Measurements from ENCODE around the gene GPER1. TPM values are rescaled to one million over a fixed set of nuclear protein-coding genes. Genes with fewer than 3 reads are reported as not detected.
"Not testable (repeated sequence)": the region's sequence is repeated elsewhere in the genome, so short reads cannot be mapped to it uniquely, and the experiment has no call there.

Gene GPER1
- total RNA-seq, 1 experiment from 2014 or later: not detected

DNA sequence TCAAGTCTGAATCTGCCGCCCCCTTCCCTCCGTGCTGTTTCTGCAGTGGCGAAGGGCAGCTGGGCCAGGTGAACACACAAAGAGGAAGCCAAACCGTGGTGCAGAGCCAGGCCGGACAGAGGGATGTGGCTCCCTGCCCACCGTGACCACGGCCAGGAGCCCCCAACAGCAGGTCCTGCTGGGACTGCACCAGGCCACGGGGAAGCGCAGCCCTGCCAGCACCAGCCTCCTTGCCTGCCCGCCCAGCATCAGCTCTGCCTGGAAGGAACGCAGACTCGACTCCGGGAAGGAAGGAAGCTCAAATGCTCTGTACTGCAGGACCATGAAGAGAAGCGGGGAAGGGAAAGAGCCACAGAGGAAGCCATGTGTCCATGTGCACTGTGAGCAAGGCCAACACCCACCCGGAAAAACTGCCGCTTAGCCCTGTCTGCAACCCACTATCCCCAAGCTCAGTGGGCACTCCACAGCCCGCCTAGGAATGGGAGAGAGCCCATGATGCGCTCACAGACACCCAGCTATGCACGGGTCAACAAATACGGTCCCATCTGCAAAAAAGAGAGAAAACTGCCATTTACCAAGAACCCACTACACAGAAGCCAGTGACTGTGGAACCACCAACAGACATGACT is 19.0 kb downstream of the GPER1 start:
- Histone ChIP-seq H3K4me3 (no peak overlapping the region), H3K4me1 (peaks cover 9% of the 10 kb centered on the region), H3K9me3 (replicated peaks) (no peaks in the 10 kb centered on the region), H3K36me3 (no peaks in the 10 kb centered on the region), H3K27me3 (no peaks in the 10 kb centered on the region), H3K27ac (no peak overlapping the region)
- DNase-seq: no peak

DNA sequence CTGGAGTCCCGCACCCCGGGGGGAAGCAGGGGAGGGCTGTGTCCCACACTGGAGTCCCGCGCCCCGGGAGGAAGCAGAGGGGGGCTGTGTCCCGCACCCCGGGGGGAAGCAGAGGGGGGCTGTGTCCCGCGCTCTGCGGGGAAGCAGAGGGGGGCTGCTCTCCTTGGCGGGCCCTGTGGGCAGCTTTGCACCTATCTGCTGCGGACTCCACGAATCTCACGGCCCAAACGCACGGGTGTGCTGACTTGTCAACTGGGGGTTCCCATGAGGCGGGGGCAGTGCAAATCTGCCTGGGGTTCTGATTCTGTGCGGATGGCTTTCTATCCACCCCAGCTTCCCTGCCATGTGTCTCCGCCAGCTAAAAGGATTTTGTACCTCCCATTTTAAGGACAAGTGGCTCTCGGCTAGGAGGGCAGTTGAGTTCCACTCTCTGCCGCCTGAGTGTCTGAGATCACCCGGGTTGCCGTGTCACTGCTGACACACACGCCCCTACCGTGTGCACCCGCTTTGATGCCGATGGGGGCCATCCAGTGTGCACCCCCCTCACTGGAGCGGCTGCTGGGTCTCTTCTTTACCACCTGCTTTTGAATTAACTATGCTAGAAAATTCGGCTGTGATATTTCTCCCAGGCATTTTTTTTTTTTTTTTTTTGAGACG is 20.5 kb downstream of the GPER1 start:
- no peaks in the 10 kb centered on the region for H3K9me3 ChIP-seq (replicated peaks)
- H3K27ac ChIP-seq: no peak overlapping the region
- peaks cover 9% of the 10 kb centered on the region for H3K4me1 ChIP-seq
- no peak overlapping the region for H3K4me3 ChIP-seq
- H3K36me3 ChIP-seq: no peaks in the 10 kb centered on the region
- no peaks in the 10 kb centered on the region for H3K27me3 ChIP-seq
- DNase-seq: no peak

DNA sequence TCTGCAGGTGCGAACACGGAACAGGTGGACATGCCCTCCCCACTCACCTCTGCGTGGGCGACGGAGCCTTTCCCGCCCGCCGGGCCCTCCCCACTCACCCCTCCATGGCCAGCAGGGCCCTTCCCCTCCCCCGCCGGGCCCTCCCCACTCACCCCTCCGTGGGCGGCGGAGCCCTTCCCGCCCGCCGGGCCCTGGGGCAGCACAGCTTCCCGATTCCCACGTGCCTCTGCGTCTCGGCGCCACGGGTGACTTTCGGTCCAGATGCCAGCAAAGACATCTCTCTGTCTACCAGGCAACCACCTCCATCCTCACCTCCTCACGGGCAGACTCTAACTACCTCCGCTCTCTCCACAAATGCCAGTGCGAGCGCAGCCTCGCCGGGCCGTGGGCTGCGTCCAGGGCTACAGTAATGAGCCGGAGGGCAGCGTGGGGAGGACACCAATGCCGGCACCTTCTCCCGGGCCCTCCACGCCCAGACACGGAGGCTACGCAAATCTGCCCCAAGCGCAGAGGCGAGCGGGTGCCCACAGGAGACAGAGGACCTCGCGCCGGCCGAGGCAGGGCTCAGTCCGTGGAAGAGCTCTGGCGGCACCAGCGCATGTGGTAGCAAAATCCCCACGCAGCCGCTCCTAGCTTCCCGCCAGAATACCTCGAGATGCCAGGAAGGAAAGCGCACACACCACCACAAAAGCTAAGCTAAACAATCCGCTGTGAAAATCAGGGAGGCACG is 21.8 kb downstream of the GPER1 start:
- DNase-seq: no peak
- Histone ChIP-seq H3K27me3 (no peaks in the 10 kb centered on the region), H3K36me3 (no peaks in the 10 kb centered on the region), H3K9me3 (replicated peaks) (no peaks in the 10 kb centered on the region), H3K4me1 (peaks cover 6% of the 10 kb centered on the region), H3K27ac (no peak overlapping the region), H3K4me3 (no peak overlapping the region)

DNA sequence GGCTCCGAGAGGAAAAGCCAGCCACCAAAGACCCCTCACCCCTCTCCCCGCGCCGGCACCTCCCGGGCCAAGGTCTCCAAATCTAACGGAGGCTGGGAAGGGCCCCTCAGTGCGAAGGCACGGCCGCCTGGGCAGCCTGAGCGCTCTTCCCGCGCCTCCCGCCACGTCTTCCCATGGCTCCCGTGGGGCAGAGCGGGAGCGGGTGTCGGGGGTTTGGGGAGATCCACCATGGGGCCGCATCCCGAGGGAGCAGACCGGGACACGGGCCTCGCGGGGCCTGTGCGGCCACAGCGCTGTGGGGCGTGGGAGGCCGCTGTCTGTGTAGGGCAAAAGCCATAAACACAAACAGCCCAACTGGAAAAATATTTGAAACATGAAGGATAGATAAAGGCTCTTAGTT is 22.4 kb downstream of the GPER1 start:
- Histone ChIP-seq H3K36me3 (no peaks in the 10 kb centered on the region), H3K4me1 (peaks cover 5% of the 10 kb centered on the region), H3K27ac (no peak overlapping the region), H3K4me3 (no peak overlapping the region), H3K27me3 (no peaks in the 10 kb centered on the region), H3K9me3 (replicated peaks) (no peaks in the 10 kb centered on the region)
- DNase-seq: no peak

DNA sequence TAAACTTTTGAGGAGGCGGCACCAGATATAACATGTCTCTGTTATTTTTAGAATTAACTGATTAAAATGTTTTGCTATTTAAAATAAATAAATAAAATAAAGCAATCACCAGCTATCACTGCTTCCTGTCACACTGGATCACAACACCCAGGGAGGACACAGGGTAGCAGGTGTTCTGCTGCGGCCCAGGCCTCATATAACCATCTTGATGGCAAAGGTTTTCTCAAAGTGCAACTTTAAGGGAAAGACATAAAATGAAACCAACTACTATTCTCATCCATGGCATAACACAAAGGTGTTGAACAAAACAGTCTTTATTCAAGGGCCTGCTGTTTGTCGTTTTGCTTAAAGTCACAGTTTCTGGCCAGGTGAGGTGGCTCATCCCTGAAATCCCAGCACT is 23.2 kb downstream of the GPER1 start:
- no peaks in the 10 kb centered on the region for H3K9me3 ChIP-seq (replicated peaks)
- no peak for DNase-seq
- no peaks in the 10 kb centered on the region for H3K27me3 ChIP-seq
- H3K27ac ChIP-seq: no peak overlapping the region
- no peak overlapping the region for H3K4me3 ChIP-seq
- H3K4me1 ChIP-seq: peaks cover 3% of the 10 kb centered on the region
- H3K36me3 ChIP-seq: no peaks in the 10 kb centered on the region

DNA sequence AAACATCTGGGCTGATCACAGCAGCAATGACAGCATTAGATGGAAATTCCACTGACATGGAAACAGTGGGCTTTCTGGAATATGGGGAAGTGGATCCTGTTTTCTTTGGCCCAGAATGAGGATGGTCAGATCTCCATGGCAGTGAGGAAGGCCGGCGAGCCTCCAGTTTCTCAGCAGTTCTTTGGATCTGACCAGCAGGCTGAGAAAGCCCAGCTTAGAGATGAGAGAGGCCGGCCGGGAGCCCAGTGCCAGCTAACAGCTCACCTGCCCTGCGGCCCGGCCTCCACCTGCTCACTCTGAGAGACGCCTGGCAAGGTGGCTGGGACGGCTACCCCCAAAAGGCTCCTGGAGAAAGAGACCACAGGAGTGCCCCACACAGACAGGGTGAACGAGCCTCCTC is 24.2 kb downstream of the GPER1 start:
- no peak for DNase-seq
- H3K27ac ChIP-seq: no peak overlapping the region
- no peaks in the 10 kb centered on the region for H3K4me1 ChIP-seq
- H3K4me3 ChIP-seq: no peak overlapping the region
- H3K36me3 ChIP-seq: no peaks in the 10 kb centered on the region
- H3K27me3 ChIP-seq: no peaks in the 10 kb centered on the region
- H3K9me3 ChIP-seq (replicated peaks): no peaks in the 10 kb centered on the region

DNA sequence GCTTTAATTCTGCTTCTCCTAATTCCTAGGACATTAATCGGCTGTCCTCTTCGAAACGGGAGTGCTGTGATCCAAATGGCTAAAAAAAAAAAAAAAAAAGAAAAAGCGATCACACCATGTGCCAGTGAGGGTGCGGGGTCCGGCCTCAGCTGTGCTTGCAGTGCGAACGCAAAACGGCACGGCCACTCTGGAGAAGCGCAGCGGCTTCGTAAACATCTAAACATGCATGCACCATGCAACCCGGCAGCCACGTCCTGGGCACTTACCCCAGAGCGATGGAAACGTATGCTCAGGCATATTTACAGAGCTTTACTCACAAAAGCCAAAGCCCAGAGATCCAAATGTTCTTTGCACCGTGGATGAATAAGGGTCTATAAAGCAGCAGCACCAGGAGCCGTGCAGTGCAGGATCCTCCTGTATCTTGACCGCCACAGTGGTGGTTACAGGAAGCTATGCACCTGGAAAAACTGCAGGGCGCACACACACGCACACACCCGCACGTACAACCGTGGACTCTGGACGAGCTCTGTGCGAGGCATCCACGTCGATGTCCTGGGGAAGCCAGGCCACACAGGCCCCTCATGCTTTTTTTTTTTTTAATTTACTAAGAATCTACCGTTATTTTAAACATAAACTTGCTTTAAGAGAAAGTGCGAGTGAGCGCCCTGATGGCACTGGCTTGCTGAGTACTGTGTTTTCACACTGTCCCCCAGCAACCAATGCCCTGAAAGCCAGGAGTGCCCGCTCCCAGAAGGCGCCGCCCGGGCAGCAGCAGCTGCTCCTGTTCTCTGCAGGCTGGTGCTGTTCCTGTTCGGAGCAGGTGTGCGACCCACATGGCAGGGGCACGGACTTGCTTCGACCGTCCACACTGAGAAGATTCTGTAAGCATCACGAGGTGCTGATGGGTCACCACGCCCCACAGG is 25.0 kb downstream of the GPER1 start:
- Histone ChIP-seq H3K27me3 (no peaks in the 10 kb centered on the region), H3K36me3 (no peaks in the 10 kb centered on the region), H3K4me1 (no peaks in the 10 kb centered on the region), H3K4me3 (no peak overlapping the region), H3K27ac (no peak overlapping the region), H3K9me3 (replicated peaks) (no peaks in the 10 kb centered on the region)
- no peak for DNase-seq

DNA sequence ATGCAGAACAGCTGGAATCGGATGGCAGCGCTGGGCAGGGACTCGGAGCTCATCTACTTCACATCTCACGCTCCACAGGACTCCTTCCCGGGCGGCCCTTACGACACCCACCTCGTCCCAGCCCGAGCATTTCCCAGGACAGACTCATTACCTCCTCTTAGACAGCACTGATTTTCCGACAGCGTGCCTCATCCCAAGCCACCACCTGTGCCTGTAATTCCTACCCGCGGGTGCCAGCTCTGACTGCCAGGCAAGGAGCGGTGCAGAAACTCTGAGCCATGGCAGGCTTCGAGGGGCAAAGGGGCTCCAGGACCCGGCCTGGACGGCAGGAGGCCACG is 25.6 kb downstream of the GPER1 start:
- Histone ChIP-seq H3K27ac (no peak overlapping the region), H3K4me1 (no peaks in the 10 kb centered on the region), H3K27me3 (no peaks in the 10 kb centered on the region), H3K36me3 (no peaks in the 10 kb centered on the region), H3K9me3 (replicated peaks) (no peaks in the 10 kb centered on the region), H3K4me3 (no peak overlapping the region)
- no peak for DNase-seq

DNA sequence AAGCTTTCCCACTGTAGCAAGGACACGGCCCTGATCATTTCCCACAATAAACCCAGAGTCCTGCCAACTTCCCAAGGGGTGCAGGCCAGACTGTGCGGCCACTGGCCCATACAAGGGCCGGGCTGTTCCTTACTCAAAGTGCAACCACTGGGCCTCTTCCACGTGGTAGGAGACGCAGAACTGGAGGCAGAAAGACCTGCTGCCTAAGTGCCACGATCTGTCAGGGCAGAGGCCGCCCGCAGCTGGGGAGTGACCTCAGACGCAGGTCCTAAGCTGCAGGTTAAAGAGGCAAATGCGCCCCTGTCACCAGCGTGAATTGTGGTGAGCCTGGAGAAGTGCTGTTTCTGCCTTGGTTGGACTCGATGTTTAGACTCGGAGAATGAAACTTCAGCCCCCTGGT is 26.2 kb downstream of the GPER1 start:
- Histone ChIP-seq H3K27ac (no peak overlapping the region), H3K9me3 (replicated peaks) (no peaks in the 10 kb centered on the region), H3K36me3 (no peaks in the 10 kb centered on the region), H3K4me3 (no peak overlapping the region), H3K4me1 (no peaks in the 10 kb centered on the region), H3K27me3 (no peaks in the 10 kb centered on the region)
- DNase-seq: no peak

DNA sequence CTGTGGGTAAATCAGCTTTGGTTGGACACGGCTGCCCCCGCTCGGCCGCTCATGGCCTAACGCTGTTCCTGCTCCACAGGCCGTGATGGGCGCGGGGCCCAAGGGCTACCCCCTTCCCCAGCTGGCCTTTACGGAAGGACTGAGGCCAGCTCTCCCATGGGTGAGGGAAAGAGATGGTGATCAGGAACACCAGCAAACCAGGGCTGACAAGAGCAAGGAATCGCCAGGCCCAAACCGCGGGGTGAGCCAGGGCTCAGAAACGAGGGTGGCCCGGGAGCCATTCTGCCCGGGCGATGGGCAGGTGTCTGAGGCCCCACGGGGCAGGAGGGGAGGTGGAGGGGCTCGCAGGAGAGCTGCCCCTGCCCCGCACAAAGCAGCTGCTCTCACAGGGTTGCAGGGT is 26.6 kb downstream of the GPER1 start:
- H3K27ac ChIP-seq: no peak overlapping the region
- no peak overlapping the region for H3K4me3 ChIP-seq
- H3K36me3 ChIP-seq: no peaks in the 10 kb centered on the region
- H3K27me3 ChIP-seq: no peaks in the 10 kb centered on the region
- DNase-seq: no peak
- H3K4me1 ChIP-seq: no peaks in the 10 kb centered on the region
- H3K9me3 ChIP-seq (replicated peaks): no peaks in the 10 kb centered on the region

DNA sequence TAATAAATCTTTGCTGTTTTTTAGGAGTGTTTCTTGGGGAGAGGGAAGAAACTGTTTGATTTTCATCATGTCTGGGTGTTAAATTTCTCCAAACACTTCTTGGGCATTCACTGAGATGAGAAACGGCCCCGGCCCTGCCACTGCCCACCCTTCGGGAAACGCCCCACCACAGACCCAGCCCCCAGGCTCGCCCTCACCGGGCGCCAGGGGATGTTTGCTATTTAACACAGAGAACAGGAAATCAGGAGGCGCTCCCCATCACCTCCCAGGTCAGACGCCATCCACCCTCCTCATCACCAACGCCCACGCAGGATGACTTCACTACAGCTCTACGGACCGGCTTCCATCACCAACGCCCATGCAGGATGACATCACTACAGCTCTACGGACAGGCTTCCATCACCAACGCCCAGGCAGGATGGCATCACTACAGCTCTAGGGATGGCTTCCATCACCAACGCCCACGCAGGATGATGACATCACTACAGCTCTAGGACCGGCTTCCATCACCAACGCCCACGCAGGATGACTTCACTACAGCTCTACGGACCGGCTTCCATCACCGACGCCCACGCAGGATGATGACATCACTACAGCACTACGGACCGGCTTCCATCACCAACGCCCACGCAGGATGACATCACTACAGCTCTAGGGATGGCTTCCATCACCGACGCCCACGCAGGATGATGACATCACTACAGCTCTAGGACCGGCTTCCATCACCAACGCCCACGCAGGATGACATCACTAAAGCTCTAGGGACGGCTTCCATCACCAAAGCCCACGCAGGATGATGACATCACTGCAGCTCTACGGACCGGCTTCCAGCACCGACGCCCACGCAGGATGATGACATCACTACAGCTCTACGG is 27.5 kb downstream of the GPER1 start:
- not testable (repeated sequence) for DNase-seq; H3K4me1 ChIP-seq; H3K36me3 ChIP-seq; H3K9me3 ChIP-seq (replicated peaks); H3K27ac ChIP-seq; H3K27me3 ChIP-seq; H3K4me3 ChIP-seq

DNA sequence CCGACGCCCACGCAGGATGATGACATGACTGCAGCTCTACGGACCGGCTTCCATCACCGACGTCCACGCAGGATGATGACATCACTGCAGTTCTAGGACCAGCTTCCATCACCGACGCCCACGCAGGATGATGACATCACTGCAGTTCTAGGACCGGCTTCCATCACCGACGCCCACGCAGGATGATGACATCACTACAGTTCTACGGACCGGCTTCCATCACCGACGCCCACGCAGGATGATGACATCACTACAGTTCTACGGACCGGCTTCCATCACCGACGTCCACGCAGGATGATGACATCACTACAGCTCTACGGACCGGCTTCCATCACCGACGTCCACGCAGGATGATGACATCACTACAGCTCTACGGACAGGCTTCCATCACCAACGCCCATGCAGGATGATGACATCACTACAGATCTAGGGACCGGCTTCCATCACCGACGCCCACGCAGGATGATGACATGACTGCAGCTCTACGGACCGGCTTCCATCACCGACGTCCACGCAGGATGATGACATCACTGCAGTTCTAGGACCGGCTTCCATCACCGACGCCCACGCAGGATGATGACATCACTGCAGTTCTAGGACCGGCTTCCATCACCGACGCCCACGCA is 28.6 kb downstream of the GPER1 start:
- H3K27me3 ChIP-seq; H3K27ac ChIP-seq; DNase-seq; H3K4me1 ChIP-seq; H3K36me3 ChIP-seq; H3K9me3 ChIP-seq (replicated peaks); H3K4me3 ChIP-seq: not testable (repeated sequence)

DNA sequence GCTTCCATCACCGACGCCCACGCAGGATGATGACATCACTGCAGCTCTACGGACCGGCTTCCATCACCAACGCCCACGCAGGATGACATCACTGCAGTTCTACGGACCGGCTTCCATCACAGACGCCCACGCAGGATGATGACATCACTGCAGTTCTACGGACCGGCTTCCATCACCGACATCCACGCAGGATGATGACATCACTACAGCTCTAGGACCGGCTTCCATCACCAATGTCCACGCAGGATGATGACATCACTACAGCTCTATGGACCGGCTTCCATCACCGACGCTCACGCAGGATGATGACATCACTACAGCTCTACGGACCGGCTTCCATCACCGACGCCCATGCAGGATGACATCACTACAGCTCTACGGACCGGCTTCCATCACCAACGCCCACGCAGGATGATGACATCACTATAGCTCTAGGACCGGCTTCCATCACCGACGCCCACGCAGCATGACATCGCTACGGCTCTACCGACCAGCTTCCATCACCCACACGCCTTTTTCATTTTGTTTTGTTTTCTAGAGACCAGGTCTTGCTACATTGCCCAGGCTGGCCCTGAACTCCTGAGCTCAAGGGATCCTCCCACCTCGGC is 29.5 kb downstream of the GPER1 start:
- no peaks in the 10 kb centered on the region for H3K27me3 ChIP-seq
- DNase-seq: no peak
- H3K4me3 ChIP-seq: no peak overlapping the region

More for the DNA sequence above, 29.5 kb downstream of the GPER1 start:
- no peaks in the 10 kb centered on the region for H3K9me3 ChIP-seq (replicated peaks)
- no peak overlapping the region for H3K27ac ChIP-seq
- no peaks in the 10 kb centered on the region for H3K36me3 ChIP-seq
- H3K4me1 ChIP-seq: no peaks in the 10 kb centered on the region

All from SJCRH30 (cell line).